GM10248 (cell line): ENCODE data around the gene CARMIL1.

Source experiments
- CTCF ChIA-PET: fragments of 300-600 bp; sonication (Branson Sonifier 250); formaldehyde crosslinking; extraction: SDS; loops from one replicate; lab custom pipeline; 2021; ENCODE audit warnings: antibody characterized with exemption; lab: Yijun Ruan, JAX
- POLR2A ChIA-PET: fragments of 350-650 bp; sonication (Branson Sonifier 250); formaldehyde crosslinking; extraction: SDS; loops from one replicate; lab custom pipeline; 2020; ENCODE audit warnings: antibody characterized with exemption; lab: Yijun Ruan, JAX
- DNase-seq: peaks from one replicate; pipeline ENCODE4 v3.0.0; 2012; ENCODE audit errors: extremely low spot score
- TF ChIP-seq, protein P1 (sequence below): IDR thresholded peaks from 2 replicates; pipeline ENCODE4 v1.5.1; 2012; ENCODE audit warnings: mild to moderate bottlenecking, low read depth; ENCODE audit errors: extremely low read depth, missing control alignments, control extremely low read depth

Gene CARMIL1

DNA sequence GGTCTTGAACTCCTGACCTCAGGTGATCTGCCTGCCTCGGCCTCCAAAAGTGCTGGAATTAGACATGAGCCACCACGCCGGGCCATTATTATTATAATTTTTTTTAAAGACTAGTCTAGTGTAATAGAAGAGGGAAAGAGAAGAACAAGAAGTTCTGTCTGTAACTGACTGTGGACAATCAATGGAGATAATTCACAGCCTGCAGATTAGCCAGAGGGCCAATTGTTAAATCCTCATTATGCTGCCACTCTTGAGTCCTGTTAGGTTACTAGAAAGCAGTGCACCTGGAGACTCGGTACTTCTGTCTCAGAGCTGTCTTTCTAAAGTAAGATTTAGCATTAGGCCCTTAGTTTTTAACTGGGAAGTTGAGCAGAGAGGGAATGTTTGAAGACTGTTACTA lies 37.5 kb downstream of the CARMIL1 start:
- POLR2A ChIA-PET: no interaction called here
- TF ChIP-seq, protein P1, sequence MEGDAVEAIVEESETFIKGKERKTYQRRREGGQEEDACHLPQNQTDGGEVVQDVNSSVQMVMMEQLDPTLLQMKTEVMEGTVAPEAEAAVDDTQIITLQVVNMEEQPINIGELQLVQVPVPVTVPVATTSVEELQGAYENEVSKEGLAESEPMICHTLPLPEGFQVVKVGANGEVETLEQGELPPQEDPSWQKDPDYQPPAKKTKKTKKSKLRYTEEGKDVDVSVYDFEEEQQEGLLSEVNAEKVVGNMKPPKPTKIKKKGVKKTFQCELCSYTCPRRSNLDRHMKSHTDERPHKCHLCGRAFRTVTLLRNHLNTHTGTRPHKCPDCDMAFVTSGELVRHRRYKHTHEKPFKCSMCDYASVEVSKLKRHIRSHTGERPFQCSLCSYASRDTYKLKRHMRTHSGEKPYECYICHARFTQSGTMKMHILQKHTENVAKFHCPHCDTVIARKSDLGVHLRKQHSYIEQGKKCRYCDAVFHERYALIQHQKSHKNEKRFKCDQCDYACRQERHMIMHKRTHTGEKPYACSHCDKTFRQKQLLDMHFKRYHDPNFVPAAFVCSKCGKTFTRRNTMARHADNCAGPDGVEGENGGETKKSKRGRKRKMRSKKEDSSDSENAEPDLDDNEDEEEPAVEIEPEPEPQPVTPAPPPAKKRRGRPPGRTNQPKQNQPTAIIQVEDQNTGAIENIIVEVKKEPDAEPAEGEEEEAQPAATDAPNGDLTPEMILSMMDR: no peak
- CTCF ChIA-PET: interaction anchor here (1.4 kb wide), 2 partner anchors 11 to 16 kb away, joined by 4 to 5 read pairs; no protein-coding TSS in a partner anchor
- DNase-seq: no peak

DNA sequence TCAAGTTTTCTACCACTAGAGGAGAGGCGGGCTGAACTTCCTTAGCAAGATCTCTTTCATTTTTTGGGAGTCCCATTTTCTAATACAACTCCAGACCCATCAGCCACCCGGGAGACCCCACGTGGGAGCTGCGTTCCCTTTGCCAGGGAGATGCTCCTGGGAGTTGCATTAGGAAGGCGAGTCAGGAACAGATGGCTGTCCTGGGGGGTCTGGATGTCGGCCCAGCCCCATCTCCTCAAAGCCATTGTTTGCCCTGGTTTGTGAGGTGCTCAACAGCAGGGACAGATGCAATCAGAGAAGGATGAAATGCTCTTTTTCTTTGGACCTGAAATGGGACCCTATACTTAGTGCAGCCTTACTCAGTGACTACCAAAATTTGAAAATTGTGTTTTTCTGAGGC lies 39.4 kb downstream of the CARMIL1 start:
- TF ChIP-seq, protein P1: no peak
- POLR2A ChIA-PET: no interaction called here
- CTCF ChIA-PET: interaction anchor here (1.5 to 1.7 kb wide), 2 partner anchors 11 to 172 kb away, joined by 4 to 6 read pairs; no protein-coding TSS in a partner anchor
- DNase-seq: no peak

DNA sequence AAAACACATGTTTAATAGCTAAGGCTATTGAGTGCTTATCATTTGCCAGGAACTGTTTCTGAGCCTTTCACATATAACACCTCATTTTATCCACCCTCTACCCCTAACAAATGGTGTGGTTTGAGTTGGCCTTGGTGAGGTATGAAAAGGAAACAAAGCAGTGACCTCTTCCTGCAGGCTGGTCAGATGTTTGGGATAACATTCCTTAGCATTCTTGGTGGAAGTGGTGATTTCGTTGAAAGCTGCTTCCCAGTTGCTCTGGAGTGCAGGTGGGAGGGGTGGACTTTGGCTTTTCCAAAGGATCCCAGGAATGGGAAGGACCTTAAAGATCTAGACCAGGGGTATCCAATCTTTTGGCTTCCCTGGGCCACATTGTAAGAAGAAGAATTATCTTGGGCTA lies 41.3 kb downstream of the CARMIL1 start:
- ChIA-PET POLR2A (no interaction called here), CTCF (interaction anchor here (0.8 to 2.6 kb wide), 4 partner anchors 10 to 76 kb away, joined by 3 to 7 read pairs (median 3); partner anchors contain the start of gene CARMIL1)
- TF ChIP-seq, protein P1: no peak
- no peak for DNase-seq

DNA sequence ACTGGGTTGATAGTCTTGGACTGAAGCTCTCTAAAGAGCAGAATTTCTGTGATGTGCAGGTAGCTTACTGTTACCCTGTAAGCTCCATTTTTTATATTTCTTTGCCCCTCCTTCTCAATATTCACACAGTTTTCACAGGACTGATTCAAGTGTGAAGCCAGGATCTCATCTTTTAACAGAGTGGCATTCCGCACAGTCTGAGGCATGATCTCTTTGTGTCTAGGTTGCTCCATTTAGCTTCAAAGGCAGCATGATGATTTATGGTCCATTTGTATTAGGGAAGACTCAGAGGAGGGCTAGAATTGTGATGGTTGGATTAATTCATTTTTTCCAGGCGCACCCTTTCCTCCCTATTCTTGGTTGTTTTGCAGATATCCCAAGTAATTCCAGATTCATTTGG lies 43.5 kb downstream of the CARMIL1 start:
- TF ChIP-seq, protein P1: no peak
- ChIA-PET CTCF (interaction anchor here (1.0 to 2.6 kb wide), 3 partner anchors 10 to 57 kb away, joined by 3 to 7 read pairs (median 5); partner anchors contain the start of gene CARMIL1), POLR2A (no interaction called here)
- no peak for DNase-seq

DNA sequence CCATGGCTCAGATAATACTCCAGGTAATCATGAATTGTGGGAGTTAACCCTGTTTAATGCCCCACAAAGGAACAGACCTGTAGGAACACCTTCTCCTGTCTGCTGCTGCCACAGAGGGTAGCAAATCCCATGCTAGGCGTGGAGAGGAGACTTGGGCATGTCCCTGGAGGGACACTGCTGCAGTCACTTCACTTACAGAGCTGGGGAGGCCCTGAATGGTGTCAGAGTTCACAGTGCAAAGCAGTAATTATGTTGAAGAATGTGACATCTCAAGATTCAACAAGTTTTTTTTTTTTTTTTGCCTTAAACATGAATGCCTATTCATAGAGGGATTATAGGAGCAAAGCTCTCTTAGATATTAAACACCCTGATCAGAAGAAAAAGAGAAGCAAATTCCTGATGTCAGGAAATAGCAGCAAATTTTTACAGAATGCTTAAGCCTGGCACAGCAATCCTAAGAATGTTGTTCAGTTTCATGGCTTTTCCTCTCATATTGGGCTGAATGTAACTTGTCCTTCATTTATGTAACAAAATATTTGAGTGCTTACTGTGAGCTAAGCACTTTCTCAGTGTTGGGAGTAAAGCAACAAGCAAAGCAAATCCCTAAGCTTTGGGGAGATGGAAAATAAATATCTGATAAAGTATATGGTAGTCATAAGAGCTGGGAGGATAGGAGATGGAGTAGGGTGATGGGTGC lies 45.0 kb downstream of the CARMIL1 start:
- DNase-seq: no peak
- CTCF ChIA-PET: interaction anchor here (0.9 to 2.1 kb wide), 6 partner anchors 11 to 242 kb away, joined by 3 to 6 read pairs (median 3); no protein-coding TSS in a partner anchor
- POLR2A ChIA-PET: no interaction called here
- TF ChIP-seq, protein P1: no peak

DNA sequence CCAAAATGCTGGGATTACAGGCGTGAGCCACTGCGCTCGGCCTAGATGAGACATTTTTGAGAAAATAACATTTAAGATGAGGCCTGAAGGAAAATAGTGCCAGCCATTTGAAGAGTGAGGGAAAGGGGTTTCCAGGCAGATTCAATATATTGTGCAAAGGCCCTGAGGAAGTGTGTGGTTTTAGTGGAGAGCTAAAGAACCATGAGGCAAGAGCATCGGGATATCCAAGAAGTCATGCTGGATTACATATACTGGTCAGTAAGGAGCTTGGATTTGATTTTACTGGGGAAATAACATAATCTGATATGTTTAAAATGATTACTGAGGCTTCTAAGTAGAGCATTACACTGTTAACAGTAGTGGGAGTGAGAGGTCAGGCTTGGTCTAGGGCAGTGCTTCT lies 47.0 kb downstream of the CARMIL1 start:
- TF ChIP-seq, protein P1: no peak
- CTCF ChIA-PET: no interaction called here
- POLR2A ChIA-PET: no interaction called here
- DNase-seq: no peak
